Mucosa of rectum (tissue), 2 donors: ENCODE measurements around the gene KRTAP10-9.
"Not testable (repeated sequence)": the region's sequence is repeated elsewhere in the genome, so short reads cannot be mapped to it uniquely, and the experiment has no call there.

Experiments used
- H3K27ac ChIP-seq, 2 donors: one replicate each; pipeline ENCODE4 v1.7.0; 2013; ENCODE audit warnings: inconsistent platforms in 2 of 2, low read depth in 2 of 2, low read length in 2 of 2
- H3K27me3 ChIP-seq, 2 donors: one replicate each; pipeline ENCODE4 v1.7.0; 2013; ENCODE audit warnings: low read length in 2 of 2; ENCODE audit not compliant: control insufficient read depth in 2 of 2, insufficient read depth in 2 of 2
- H3K36me3 ChIP-seq, 2 donors: one replicate each; pipeline ENCODE4 v1.7.0; 2013; ENCODE audit warnings: low read length in 2 of 2; ENCODE audit not compliant: control insufficient read depth in 2 of 2, insufficient read depth in 2 of 2
- H3K4me1 ChIP-seq, 2 donors: one replicate each; pipeline ENCODE4 v1.7.0; 2013; ENCODE audit warnings: low read length in 2 of 2, mild to moderate bottlenecking in 1 of 2; ENCODE audit not compliant: control insufficient read depth in 2 of 2, insufficient read depth in 2 of 2
- H3K4me3 ChIP-seq, 2 donors: one replicate each; pipeline ENCODE4 v1.7.0; 2013; ENCODE audit warnings: low read length in 2 of 2
- H3K9ac ChIP-seq, 2 donors: one replicate each; pipeline ENCODE4 v1.7.0; 2013; ENCODE audit warnings: low read length in 2 of 2, low read depth in 1 of 2, mild to moderate bottlenecking in 1 of 2
- H3K9me3 ChIP-seq, 2 donors: one replicate each; pipeline ENCODE4 v1.7.0; 2013; ENCODE audit warnings: low read length in 2 of 2; ENCODE audit not compliant: control insufficient read depth in 2 of 2
- donor health status: healthy.
- donor health status: Normal muscosa, but diverticular disease.

KRTAP10-9 gene

DNA sequence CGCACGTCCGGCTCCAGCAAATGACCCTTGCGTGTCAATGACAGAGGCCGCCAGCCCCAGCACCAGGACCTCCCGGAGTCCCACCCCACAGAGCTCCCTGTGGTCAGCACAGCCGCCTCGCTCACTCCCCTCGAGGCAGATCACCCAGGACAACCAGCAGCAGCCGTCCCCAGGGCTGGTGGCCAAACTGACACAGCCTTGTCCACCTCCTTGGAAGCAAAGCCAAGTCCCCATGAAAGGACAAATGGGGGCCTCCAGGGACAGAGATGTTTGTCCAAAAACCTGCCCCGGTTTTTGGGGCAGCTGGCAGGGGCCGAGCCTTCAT is 12.4 kb downstream of the KRTAP10-9 start:
- H3K36me3 ChIP-seq, result no peaks in the 10 kb centered on the region
- no peaks in the 10 kb centered on the region for H3K27me3 ChIP-seq
- H3K4me3 ChIP-seq, result no peak overlapping the region
- H3K4me1 ChIP-seq, result no peaks in the 10 kb centered on the region
- no peaks in the 10 kb centered on the region for H3K9me3 ChIP-seq
- H3K27ac ChIP-seq, result no peak overlapping the region
- no peak overlapping the region for H3K9ac ChIP-seq

DNA sequence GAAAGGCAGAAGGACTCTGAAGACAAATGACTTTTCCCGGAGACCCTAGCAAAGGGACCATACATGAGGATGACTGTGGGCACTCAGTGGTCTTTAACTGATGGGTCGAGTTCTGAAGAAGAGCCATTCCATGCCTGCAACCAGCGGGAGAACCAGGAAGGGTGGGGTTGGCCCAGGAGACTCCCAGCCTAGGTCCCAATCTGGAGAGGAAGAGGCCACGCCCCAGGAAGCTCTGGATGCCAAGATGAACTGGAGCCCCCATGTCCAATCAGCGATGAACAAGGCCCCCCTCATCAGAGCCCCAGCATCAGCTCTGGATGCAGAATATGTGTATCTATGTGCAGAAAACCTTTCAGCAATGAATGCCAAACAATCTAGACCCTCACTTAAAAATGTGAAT is 13.9 kb downstream of the KRTAP10-9 start:
- Histone ChIP-seq H3K9me3 (peaks cover 0 to 5% of the 10 kb centered on the region in 2 donors), H3K36me3 (no peaks in the 10 kb centered on the region), H3K9ac (no peak overlapping the region), H3K4me3 (no peak overlapping the region), H3K27ac (no peak overlapping the region), H3K4me1 (no peaks in the 10 kb centered on the region), H3K27me3 (no peaks in the 10 kb centered on the region)

- Histone ChIP-seq H3K9me3 (peaks cover 0 to 5% of the 10 kb centered on the region in 2 donors), H3K27ac (no peak overlapping the region), H3K4me1 (no peaks in the 10 kb centered on the region), H3K27me3 (no peaks in the 10 kb centered on the region), H3K9ac (no peak overlapping the region), H3K36me3 (no peaks in the 10 kb centered on the region), H3K4me3 (no peak overlapping the region)
Measured at GRCh38 chr21:44643741-44644310, 16.9 kb downstream of the KRTAP10-9 start.

DNA sequence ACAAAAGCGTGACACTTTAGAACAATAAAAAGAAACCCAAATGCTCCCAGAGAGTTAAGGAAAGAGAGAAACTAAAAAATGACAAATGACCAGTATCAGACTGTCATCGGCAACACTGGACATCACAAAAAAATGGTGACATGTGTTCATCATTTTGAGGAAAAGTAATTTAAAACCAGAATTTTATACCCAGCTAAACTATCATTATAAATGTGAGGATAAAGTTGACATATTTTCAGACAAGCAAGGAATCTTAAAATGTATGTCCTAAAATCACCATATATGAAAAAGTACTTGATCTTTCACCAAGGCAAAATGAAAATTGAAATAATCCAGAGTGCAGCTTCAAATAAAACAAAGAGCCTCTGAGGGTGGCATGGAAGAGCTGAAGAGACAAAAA is 18.0 kb downstream of the KRTAP10-9 start:
- no peak overlapping the region for H3K9ac ChIP-seq
- no peaks in the 10 kb centered on the region for H3K4me1 ChIP-seq
- no peaks in the 10 kb centered on the region for H3K27me3 ChIP-seq
- no peaks in the 10 kb centered on the region for H3K36me3 ChIP-seq
- H3K4me3 ChIP-seq, result no peak overlapping the region
- H3K9me3 ChIP-seq, result peaks cover 0 to 5% of the 10 kb centered on the region in 2 donors
- no peak overlapping the region for H3K27ac ChIP-seq

GRCh38 chr21:44646366-44647221 is 19.7 kb downstream of the KRTAP10-9 start, which contains the start of gene KRTAP10-11:
KRTAP10-11 (plus strand) TSS chr21:44646414; CDS start chr21:44646459, 45 bp downstream.
- H3K4me3 ChIP-seq, H3K27me3 ChIP-seq, H3K36me3 ChIP-seq, H3K9me3 ChIP-seq, H3K27ac ChIP-seq, H3K9ac ChIP-seq, H3K4me1 ChIP-seq: not testable (repeated sequence)

GRCh38 chr21:44647222-44647552 is 20.3 kb downstream of the KRTAP10-9 start:
- no peaks in the 10 kb centered on the region for H3K36me3 ChIP-seq
- no peaks in the 10 kb centered on the region for H3K27me3 ChIP-seq

GRCh38 chr21:44648557-44649311 is 21.8 kb downstream of the KRTAP10-9 start:
- no peaks in the 10 kb centered on the region for H3K36me3 ChIP-seq
- no peak overlapping the region for H3K4me3 ChIP-seq
- no peak overlapping the region for H3K9ac ChIP-seq
- H3K9me3 ChIP-seq, result peaks cover 0 to 5% of the 10 kb centered on the region in 2 donors
- H3K27ac ChIP-seq, result no peak overlapping the region
- no peaks in the 10 kb centered on the region for H3K27me3 ChIP-seq
- no peaks in the 10 kb centered on the region for H3K4me1 ChIP-seq

More at GRCh38 chr21:44647222-44647552, 20.3 kb downstream of the KRTAP10-9 start:
- H3K9ac ChIP-seq, result no peak overlapping the region
- H3K4me3 ChIP-seq, result no peak overlapping the region
- H3K27ac ChIP-seq, result no peak overlapping the region
- peaks cover 0 to 5% of the 10 kb centered on the region in 2 donors for H3K9me3 ChIP-seq
- no peaks in the 10 kb centered on the region for H3K4me1 ChIP-seq

DNA sequence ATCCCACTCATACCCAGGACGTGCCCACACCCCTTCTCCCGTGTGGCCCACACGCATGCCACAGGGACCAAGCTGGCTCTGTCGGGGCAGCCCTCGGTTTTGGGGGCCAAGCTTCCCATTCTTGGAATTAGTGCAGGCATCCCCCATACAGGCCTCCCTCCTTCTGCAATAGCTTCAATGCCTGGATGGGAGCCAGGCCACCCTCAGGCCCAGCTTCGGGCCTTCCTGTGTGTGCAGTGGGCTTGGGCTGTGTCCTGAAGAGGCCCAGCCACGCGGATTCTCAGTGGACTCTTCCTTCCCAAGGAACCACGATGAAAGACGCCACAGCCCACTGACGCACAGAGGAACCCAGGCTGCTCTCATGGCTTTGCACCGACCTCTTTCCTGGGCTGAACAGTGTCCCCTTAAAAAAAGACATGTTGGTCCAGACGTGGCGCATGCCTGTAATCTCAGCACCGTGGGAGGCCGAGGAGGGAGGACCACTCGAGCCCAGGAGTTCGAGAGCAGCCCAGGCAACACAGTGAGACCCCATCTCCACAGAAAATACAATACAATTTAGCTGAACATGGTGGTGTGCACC is 22.7 kb downstream of the KRTAP10-9 start:
- H3K9ac ChIP-seq, result no peak overlapping the region
- no peaks in the 10 kb centered on the region for H3K27me3 ChIP-seq
- no peak overlapping the region for H3K4me3 ChIP-seq
- peaks cover 0 to 5% of the 10 kb centered on the region in 2 donors for H3K9me3 ChIP-seq
- no peak overlapping the region for H3K27ac ChIP-seq
- no peaks in the 10 kb centered on the region for H3K4me1 ChIP-seq
- H3K36me3 ChIP-seq, result no peaks in the 10 kb centered on the region

DNA sequence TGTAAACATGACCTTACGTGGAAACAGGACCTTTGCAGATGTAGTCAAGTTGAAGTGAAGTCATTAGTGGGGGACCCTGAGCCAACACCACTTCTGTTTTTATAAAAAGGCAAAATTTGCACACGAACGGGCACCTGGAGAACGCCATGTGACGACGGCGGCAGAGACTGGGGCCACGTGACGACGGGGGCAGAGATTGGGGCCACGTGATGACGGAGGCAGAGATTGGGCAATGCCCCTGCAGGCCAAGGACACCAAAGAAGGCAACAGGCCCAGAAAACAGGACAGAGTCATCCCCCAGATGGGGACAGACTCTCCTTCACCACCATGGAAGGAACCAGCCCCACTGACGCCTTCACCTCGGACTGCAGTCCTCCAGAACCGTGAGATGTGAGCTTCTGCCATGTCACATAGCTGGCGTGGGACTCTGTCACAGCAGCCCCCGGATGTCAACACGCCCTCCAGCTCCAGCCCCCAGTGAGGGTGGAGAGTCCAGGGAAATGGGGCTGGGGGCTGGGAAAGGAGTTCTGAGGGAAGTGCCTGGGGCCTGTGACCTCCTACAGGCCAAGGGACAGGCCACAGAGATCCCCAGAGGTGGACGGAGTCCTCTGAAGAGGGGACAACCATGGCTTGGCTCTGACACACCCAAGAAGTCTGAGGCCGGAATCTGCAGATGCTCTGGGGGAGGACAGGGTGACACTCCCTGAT is 23.5 kb downstream of the KRTAP10-9 start:
- no peak overlapping the region for H3K9ac ChIP-seq
- no peaks in the 10 kb centered on the region for H3K36me3 ChIP-seq
- H3K4me3 ChIP-seq, result no peak overlapping the region
- no peaks in the 10 kb centered on the region for H3K27me3 ChIP-seq
- H3K9me3 ChIP-seq, result no peaks in the 10 kb centered on the region
- no peaks in the 10 kb centered on the region for H3K4me1 ChIP-seq
- H3K27ac ChIP-seq, result no peak overlapping the region
